ENCODE measurements around the gene RASL10B.

DNA sequence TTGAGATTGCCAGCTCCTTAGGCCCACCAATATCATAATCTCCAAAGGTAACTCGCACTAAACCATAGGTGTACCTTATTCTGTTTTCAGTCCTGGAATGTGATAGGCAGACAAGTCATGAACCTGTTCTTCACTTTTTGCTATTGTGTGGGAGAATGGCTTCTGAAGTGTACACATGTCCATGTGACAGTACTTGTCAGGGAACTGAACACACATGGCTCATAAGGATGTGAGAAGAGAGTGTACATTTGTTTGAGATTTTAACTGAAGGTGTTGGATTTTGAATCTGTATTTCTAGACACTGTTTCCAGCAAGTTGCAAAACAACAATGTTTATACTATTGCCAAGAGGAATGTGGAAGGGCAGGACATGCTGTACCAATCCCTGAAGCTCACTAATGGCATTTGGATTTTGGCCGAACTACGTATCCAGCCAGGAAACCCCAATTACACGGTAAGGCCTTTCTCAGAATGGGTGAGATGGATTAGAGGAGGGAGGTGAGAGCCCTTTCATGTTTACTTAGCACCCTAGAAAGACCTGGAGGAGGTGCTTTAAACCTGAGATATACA lies 14.5 kb upstream of the RASL10B start:
- TF ChIP-seq, protein P1, sequence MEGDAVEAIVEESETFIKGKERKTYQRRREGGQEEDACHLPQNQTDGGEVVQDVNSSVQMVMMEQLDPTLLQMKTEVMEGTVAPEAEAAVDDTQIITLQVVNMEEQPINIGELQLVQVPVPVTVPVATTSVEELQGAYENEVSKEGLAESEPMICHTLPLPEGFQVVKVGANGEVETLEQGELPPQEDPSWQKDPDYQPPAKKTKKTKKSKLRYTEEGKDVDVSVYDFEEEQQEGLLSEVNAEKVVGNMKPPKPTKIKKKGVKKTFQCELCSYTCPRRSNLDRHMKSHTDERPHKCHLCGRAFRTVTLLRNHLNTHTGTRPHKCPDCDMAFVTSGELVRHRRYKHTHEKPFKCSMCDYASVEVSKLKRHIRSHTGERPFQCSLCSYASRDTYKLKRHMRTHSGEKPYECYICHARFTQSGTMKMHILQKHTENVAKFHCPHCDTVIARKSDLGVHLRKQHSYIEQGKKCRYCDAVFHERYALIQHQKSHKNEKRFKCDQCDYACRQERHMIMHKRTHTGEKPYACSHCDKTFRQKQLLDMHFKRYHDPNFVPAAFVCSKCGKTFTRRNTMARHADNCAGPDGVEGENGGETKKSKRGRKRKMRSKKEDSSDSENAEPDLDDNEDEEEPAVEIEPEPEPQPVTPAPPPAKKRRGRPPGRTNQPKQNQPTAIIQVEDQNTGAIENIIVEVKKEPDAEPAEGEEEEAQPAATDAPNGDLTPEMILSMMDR (IDR thresholded peaks at IDR 0.05): no peak
- no peak for TF ChIP-seq POLR2A (IDR thresholded peaks at IDR 0.05)
